ENCODE data around the gene CAMTA1.

DNA sequence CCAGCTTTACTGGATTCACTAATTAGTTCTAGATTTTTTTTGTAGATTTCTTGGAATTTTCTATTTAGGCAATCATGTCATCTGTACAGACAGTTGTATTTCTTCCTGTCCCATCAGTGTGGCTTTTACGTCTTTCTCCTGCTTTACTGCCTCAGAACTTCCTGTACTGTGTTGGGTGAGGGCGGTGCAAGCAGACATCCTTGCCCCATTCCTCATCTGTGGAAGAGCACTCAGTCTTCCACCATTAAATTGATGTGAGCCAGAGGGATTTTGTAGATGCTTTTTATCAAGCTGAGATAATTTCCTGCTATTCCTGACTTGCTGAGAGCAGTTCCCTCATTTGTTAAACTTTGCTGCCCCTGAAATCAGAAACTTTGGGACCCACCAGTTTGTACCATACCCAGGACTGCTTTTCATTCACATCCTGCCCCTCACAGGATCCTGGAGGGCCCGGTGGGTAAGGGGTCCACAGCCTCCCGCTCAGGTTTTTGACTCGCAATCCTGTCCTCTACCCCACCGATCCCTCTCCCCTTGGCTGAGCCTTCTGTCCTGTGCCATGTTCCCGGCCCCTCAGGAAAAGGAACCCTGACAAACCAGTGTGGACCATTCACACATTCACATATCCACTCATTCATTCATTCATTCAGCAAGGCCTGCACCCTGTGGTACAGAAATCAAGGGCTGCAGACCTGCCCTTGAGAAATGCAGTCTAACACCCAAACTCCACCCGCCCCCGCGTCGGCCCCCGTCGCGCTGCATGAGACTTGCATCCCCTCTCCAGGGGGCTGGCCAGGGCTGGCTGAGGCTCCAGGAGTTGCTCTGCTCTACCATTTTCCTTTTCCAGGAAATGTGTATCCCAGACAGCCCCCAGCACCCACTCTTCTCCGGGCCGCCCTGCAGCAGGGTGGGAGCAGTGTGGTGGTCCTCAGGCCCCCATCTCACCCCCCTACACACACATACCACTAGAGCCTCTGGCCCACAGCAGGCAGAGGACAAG is 739.4 kb downstream of the CAMTA1 start:
- TF ChIP-seq, protein P1, sequence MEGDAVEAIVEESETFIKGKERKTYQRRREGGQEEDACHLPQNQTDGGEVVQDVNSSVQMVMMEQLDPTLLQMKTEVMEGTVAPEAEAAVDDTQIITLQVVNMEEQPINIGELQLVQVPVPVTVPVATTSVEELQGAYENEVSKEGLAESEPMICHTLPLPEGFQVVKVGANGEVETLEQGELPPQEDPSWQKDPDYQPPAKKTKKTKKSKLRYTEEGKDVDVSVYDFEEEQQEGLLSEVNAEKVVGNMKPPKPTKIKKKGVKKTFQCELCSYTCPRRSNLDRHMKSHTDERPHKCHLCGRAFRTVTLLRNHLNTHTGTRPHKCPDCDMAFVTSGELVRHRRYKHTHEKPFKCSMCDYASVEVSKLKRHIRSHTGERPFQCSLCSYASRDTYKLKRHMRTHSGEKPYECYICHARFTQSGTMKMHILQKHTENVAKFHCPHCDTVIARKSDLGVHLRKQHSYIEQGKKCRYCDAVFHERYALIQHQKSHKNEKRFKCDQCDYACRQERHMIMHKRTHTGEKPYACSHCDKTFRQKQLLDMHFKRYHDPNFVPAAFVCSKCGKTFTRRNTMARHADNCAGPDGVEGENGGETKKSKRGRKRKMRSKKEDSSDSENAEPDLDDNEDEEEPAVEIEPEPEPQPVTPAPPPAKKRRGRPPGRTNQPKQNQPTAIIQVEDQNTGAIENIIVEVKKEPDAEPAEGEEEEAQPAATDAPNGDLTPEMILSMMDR (IDR thresholded peaks at IDR 0.05): no peak
- TF ChIP-seq EZH2 (IDR thresholded peaks at IDR 0.05) (no peak), EZH2phosphoT487 (IDR thresholded peaks at IDR 0.05) (no peak)

Data from neural progenitor cell (in vitro differentiated cells).